GM23248 (cell line): ENCODE results near the gene GASK1A.

ENCODE experiments used
- EZH2 ChIP-seq: fragments of 200-600 bp; sonication (generic); IDR thresholded peaks from 2 replicates; pipeline ENCODE4 v1.6.1; 2018; ENCODE audit warnings: antibody characterized with exemption, mild to moderate bottlenecking; ENCODE audit not compliant: insufficient read depth, poor library complexity, severe bottlenecking
- EZH2phosphoT487 ChIP-seq: fragments of 200-600 bp; sonication (generic); IDR thresholded peaks from 2 replicates; pipeline ENCODE4 v1.6.1; 2018; ENCODE audit warnings: antibody characterized with exemption, moderate library complexity, mild to moderate bottlenecking, low read depth; ENCODE audit not compliant: insufficient read depth

GRCh38 chr3:43022121-43022520 lies 43.0 kb downstream of the GASK1A start:
- TF ChIP-seq EZH2phosphoT487 (no peak), EZH2 (no peak)
